Measurements from ENCODE around the gene GDAP2. TPM values are rescaled to one million over a fixed set of nuclear protein-coding genes. Genes with fewer than 3 reads are reported as not detected.

The GDAP2 gene
- total and polyA plus RNA-seq, 7 donors, result 5.5 to 33.8 (median 19.6) TPM

GRCh38 chr1:117897551-117897950, 31.9 kb downstream of the GDAP2 start:
- no peak for TF ChIP-seq POLR2AphosphoS5 (IDR thresholded peaks at IDR 0.05)
- TF ChIP-seq EP300 (IDR thresholded peaks at IDR 0.05), result no peak
- TF ChIP-seq POLR2A (IDR thresholded peaks at IDR 0.05), result no peak
- TF ChIP-seq, protein P1, sequence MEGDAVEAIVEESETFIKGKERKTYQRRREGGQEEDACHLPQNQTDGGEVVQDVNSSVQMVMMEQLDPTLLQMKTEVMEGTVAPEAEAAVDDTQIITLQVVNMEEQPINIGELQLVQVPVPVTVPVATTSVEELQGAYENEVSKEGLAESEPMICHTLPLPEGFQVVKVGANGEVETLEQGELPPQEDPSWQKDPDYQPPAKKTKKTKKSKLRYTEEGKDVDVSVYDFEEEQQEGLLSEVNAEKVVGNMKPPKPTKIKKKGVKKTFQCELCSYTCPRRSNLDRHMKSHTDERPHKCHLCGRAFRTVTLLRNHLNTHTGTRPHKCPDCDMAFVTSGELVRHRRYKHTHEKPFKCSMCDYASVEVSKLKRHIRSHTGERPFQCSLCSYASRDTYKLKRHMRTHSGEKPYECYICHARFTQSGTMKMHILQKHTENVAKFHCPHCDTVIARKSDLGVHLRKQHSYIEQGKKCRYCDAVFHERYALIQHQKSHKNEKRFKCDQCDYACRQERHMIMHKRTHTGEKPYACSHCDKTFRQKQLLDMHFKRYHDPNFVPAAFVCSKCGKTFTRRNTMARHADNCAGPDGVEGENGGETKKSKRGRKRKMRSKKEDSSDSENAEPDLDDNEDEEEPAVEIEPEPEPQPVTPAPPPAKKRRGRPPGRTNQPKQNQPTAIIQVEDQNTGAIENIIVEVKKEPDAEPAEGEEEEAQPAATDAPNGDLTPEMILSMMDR (IDR thresholded peaks at IDR 0.05), result no peak
- Histone ChIP-seq H3K9me3 (no peaks in the 10 kb centered on the region), H3K4me1 (no peaks in the 10 kb centered on the region), H3K4me3 (no peak overlapping the region), H3K27me3 (no peaks in the 10 kb centered on the region), H3K36me3 (peaks cover 0 to 64% (median 8%) of the 10 kb centered on the region in 4 donors), H3K27ac (no peak overlapping the region)
- DNase-seq, result no peak
- intact Hi-C loops (cut with DNase I), result loop anchor here (5.0 kb wide), 2 partner anchors 140 to 295 kb away; no protein-coding TSS in a partner anchor
- WGBS, 2 donors, result 67 to 79% methylated on average over 4 of the region's 4 CpGs

- intact Hi-C loops (cut with DNase I), result loop anchor here (5.0 kb wide), 2 partner anchors 138 to 293 kb away; no protein-coding TSS in a partner anchor
- Histone ChIP-seq H3K27ac (no peak overlapping the region), H3K4me1 (no peaks in the 10 kb centered on the region), H3K9me3 (no peaks in the 10 kb centered on the region), H3K4me3 (no peak overlapping the region), H3K27me3 (no peaks in the 10 kb centered on the region), H3K36me3 (peaks cover 0 to 53% (median 8%) of the 10 kb centered on the region in 4 donors)
- peak; percentile 74 for DNase-seq
- WGBS, 2 donors, result 23 to 26% methylated on average over 4 of the region's 4 CpGs
- TF ChIP-seq, protein P1 (IDR thresholded peaks at IDR 0.05), result peak; percentile 33 to 68 (median 62)
- TF ChIP-seq EP300 (IDR thresholded peaks at IDR 0.05), result no peak
Measured at GRCh38 chr1:117895482-117896114, 33.8 kb downstream of the GDAP2 start.

DNA sequence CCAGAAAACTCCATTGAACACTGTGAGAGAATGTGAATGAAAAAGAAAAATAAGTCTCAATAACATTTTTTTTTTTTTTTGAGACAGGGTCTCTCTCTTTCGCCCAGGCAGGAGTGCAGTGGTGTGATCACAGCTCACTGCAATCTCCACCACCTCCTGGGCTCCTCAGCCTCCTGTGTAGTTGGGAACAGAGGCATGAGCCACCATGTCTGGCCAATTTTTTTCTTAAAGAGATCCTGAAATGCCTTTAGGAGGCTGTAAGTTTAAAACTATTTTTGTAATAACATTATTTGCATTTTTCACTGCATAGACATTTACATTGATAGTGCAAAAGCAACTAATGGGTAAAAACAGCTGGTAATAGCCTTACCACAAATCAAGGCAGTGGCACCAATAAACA, 35.3 kb downstream of the GDAP2 start:
- Histone ChIP-seq H3K36me3 (peaks cover 0 to 52% (median 7%) of the 10 kb centered on the region in 4 donors), H3K27me3 (no peaks in the 10 kb centered on the region), H3K27ac (no peak overlapping the region), H3K4me3 (no peak overlapping the region), H3K9me3 (no peaks in the 10 kb centered on the region), H3K4me1 (no peaks in the 10 kb centered on the region)
- WGBS, 2 donors, result 94 to 100% methylated on average over 1 of the region's 1 CpG
- intact Hi-C loops (cut with DNase I), result loop anchor here (5.0 kb wide), 1 partner anchor 382 kb away; no protein-coding TSS in a partner anchor
- no peak for DNase-seq
- no peak for TF ChIP-seq POLR2A (IDR thresholded peaks at IDR 0.05)
- no peak for TF ChIP-seq POLR2AphosphoS5 (IDR thresholded peaks at IDR 0.05)
- TF ChIP-seq, protein P1 (IDR thresholded peaks at IDR 0.05), result no peak
- TF ChIP-seq EP300 (IDR thresholded peaks at IDR 0.05), result no peak

DNA sequence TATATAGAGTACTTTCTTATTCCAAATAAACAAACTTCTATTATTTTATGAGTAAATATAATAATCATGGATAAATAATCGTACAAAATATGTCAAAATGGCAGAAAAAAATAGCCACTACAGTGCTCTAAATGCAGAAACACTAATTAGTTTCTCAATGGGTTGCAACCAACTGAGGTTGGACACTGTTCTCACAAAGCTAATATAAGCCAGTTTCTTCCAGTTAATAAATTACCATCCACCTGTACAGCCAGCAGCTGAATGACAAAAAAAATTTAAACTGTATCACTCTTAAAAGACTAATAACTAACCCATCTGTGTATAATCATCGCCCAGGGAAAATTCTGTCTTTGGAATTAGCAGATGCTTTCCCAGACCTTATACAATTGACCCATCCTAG, 36.9 kb downstream of the GDAP2 start:
- TF ChIP-seq EP300 (IDR thresholded peaks at IDR 0.05), result no peak
- TF ChIP-seq, protein P1 (IDR thresholded peaks at IDR 0.05), result no peak
- no peak for TF ChIP-seq POLR2A (IDR thresholded peaks at IDR 0.05)
- TF ChIP-seq POLR2AphosphoS5 (IDR thresholded peaks at IDR 0.05), result no peak
- DNase-seq, result no peak
- 93 to 94% methylated on average over 2 of the region's 2 CpGs for WGBS, 2 donors
- Histone ChIP-seq H3K27ac (no peak overlapping the region), H3K4me1 (no peaks in the 10 kb centered on the region), H3K4me3 (no peak overlapping the region), H3K9me3 (no peaks in the 10 kb centered on the region), H3K27me3 (no peaks in the 10 kb centered on the region), H3K36me3 (peaks cover 0 to 36% (median 0%) of the 10 kb centered on the region in 4 donors)
- intact Hi-C loops (cut with DNase I), result loop anchor here (5.0 kb wide), 1 partner anchor 380 kb away; no protein-coding TSS in a partner anchor

All from sigmoid colon (tissue), 7 donors.